ENCODE results near the gene FBLN2. TPM values are rescaled to one million over a fixed set of nuclear protein-coding genes. Genes with fewer than 3 reads are reported as not detected.

The FBLN2 gene
- polyA plus RNA-seq, 1 donor (not counting 4 experiments of a cell fraction or from before 2014, with no cell fraction given) = 0.72 TPM

- peaks cover 2% of the 10 kb centered on the region for H3K27me3 ChIP-seq (ENCODE audit: control insufficient read depth, extremely low read depth, insufficient read depth, low read length)
- no peak for FAIRE-seq
- dilution Hi-C loops (cut with MboI; ENCODE audit: extremely low pct_ligation_motif_present, low sequenced_read_pairs) = no loop called here
- no peak overlapping the region for H3K4me2 ChIP-seq (ENCODE audit: control insufficient read depth, extremely low read depth, insufficient read depth, low read depth, low read length)
- no peak overlapping the region for H2AFZ ChIP-seq (ENCODE audit: control insufficient read depth, low read length)
- no peak for TF ChIP-seq CTCF (optimal IDR thresholded peaks at IDR 0.05 in 1 of 3, IDR thresholded peaks at IDR 0.05 in 1 of 3, conservative IDR thresholded peaks at IDR 0.05 in 1 of 3; ENCODE audit: extremely low read depth in 1 of 3, insufficient read depth in 2 of 3, low read length in 3 of 3)
- TF ChIP-seq EZH2 (IDR thresholded peaks at IDR 0.05; ENCODE audit: low read length) = no peak
- H3K4me3 ChIP-seq (ENCODE audit: control insufficient read depth in 2 of 3, extremely low read depth in 1 of 3, insufficient read depth in 2 of 3, low read depth in 1 of 3, low read length in 3 of 3) = no peak overlapping the region
- no peak for DNase-seq (ENCODE audit: low read depth, low spot score)
- H3K9ac ChIP-seq (ENCODE audit: control insufficient read depth, extremely low read depth, insufficient read depth, low read length) = no peak overlapping the region
- H3K79me2 ChIP-seq (ENCODE audit: control insufficient read depth, insufficient read depth, low read length) = no peaks in the 10 kb centered on the region
- no peaks in the 10 kb centered on the region for H3K9me1 ChIP-seq (ENCODE audit: control insufficient read depth, extremely low read depth, insufficient read depth, low read length)
- H4K20me1 ChIP-seq (ENCODE audit: control insufficient read depth, extremely low read depth, insufficient read depth, low read length) = no peaks in the 10 kb centered on the region
- H3K36me3 ChIP-seq (ENCODE audit: control insufficient read depth in 2 of 2, extremely low read depth in 1 of 2, insufficient read depth in 2 of 2, low read length in 2 of 2) = no peaks in the 10 kb centered on the region
- H3K4me1 ChIP-seq (ENCODE audit: control insufficient read depth, extremely low read depth, insufficient read depth, low read length) = peaks cover 15% of the 10 kb centered on the region
- no peaks in the 10 kb centered on the region for H3K9me3 ChIP-seq (ENCODE audit: control insufficient read depth, low read depth, low read length)
- no peak overlapping the region for H3K27ac ChIP-seq (ENCODE audit: control insufficient read depth, insufficient read depth, low read length)
These were observed 26.0 kb downstream of the FBLN2 start for GRCh38 chr3:13574798-13575451.

GRCh38 chr3:13575459-13576061 lies 26.6 kb downstream of the FBLN2 start:
- no peaks in the 10 kb centered on the region for H3K79me2 ChIP-seq (ENCODE audit: control insufficient read depth, insufficient read depth, low read length)
- no peak overlapping the region for H3K27ac ChIP-seq (ENCODE audit: control insufficient read depth, insufficient read depth, low read length)
- TF ChIP-seq EZH2 (IDR thresholded peaks at IDR 0.05; ENCODE audit: low read length) = no peak
- FAIRE-seq (peak; percentile 29), DNase-seq (ENCODE audit: low read depth, low spot score) (no peak)
- H3K36me3 ChIP-seq (ENCODE audit: control insufficient read depth in 2 of 2, extremely low read depth in 1 of 2, insufficient read depth in 2 of 2, low read length in 2 of 2) = no peaks in the 10 kb centered on the region
- no peaks in the 10 kb centered on the region for H4K20me1 ChIP-seq (ENCODE audit: control insufficient read depth, extremely low read depth, insufficient read depth, low read length)
- H3K4me2 ChIP-seq (ENCODE audit: control insufficient read depth, extremely low read depth, insufficient read depth, low read depth, low read length) = no peak overlapping the region
- no peaks in the 10 kb centered on the region for H3K9me1 ChIP-seq (ENCODE audit: control insufficient read depth, extremely low read depth, insufficient read depth, low read length)
- dilution Hi-C loops (cut with MboI; ENCODE audit: extremely low pct_ligation_motif_present, low sequenced_read_pairs) = no loop called here
- no peak overlapping the region for H3K4me3 ChIP-seq (ENCODE audit: control insufficient read depth in 2 of 3, extremely low read depth in 1 of 3, insufficient read depth in 2 of 3, low read depth in 1 of 3, low read length in 3 of 3)
- no peak overlapping the region for H3K9ac ChIP-seq (ENCODE audit: control insufficient read depth, extremely low read depth, insufficient read depth, low read length)
- no peaks in the 10 kb centered on the region for H3K9me3 ChIP-seq (ENCODE audit: control insufficient read depth, low read depth, low read length)
- H3K4me1 ChIP-seq (ENCODE audit: control insufficient read depth, extremely low read depth, insufficient read depth, low read length) = peaks cover 21% of the 10 kb centered on the region
- no peaks in the 10 kb centered on the region for H3K27me3 ChIP-seq (ENCODE audit: control insufficient read depth, extremely low read depth, insufficient read depth, low read length)
- no peak overlapping the region for H2AFZ ChIP-seq (ENCODE audit: control insufficient read depth, low read length)

All from keratinocyte (primary cell).